K562 (cell line): Measurements from ENCODE around the gene ERBB4.

Source experiments
- CCNT2 ChIP-seq: IDR thresholded peaks from 2 replicates; pipeline ENCODE4 v1.6.1; 2011; ENCODE audit warnings: borderline replicate concordance, low read depth, mild to moderate bottlenecking, moderate library complexity, mixed read lengths, low read length; ENCODE audit not compliant: insufficient read length; ENCODE audit errors: extremely low read depth
- MEIS2 ChIP-seq: fragments of 450-650 bp; IDR thresholded peaks from 2 replicates; pipeline ENCODE4 v1.6.1; 2014; ENCODE audit warnings: mild to moderate bottlenecking; ENCODE audit not compliant: partially characterized antibody
- RAD21 ChIP-seq, 2 experiments: fragments of 250-450 bp in 1 of 2; fragments of 450-650 bp in 1 of 2; sonication (Bioruptor Pico) in 1 of 2; formaldehyde crosslinking in 1 of 2; IDR thresholded peaks in 1 of 2; conservative IDR thresholded peaks in 1 of 2; 2 replicates each; pipeline versions ENCODE4 v1.4.0 to v1.8.0; 2020 to 2022; ENCODE audit warnings: mild to moderate bottlenecking in 2 of 2, moderate library complexity in 1 of 2
- TRIM24 ChIP-seq, 2 experiments: fragments of 450-650 bp; IDR thresholded peaks; 2 replicates each; pipeline ENCODE4 v1.6.1; 2016
- ZNF274 ChIP-seq: IDR thresholded peaks from 2 replicates; pipeline ENCODE4 v1.6.1; 2011; ENCODE audit warnings: low read depth, mild to moderate bottlenecking, low read length, moderate library complexity, borderline replicate concordance
- TF ChIP-seq, protein P1 (sequence below), 3 experiments: IDR thresholded peaks in 2 of 3; conservative IDR thresholded peaks in 1 of 3; 2 replicates each; pipeline ENCODE4 v1.5.1; 2011 to 2012; ENCODE audit warnings: low read length in 3 of 3, mild to moderate bottlenecking in 3 of 3, control low read depth in 2 of 3, improper control_type of control experiment in 1 of 3, inconsistent platforms in 1 of 3, low read depth in 1 of 3, mixed read lengths in 1 of 3, moderate library complexity in 1 of 3; ENCODE audit not compliant: insufficient read depth in 2 of 3

GRCh38 chr2:212030709-212031108 lies 507.9 kb downstream of the ERBB4 start:
- TF ChIP-seq, protein P1, sequence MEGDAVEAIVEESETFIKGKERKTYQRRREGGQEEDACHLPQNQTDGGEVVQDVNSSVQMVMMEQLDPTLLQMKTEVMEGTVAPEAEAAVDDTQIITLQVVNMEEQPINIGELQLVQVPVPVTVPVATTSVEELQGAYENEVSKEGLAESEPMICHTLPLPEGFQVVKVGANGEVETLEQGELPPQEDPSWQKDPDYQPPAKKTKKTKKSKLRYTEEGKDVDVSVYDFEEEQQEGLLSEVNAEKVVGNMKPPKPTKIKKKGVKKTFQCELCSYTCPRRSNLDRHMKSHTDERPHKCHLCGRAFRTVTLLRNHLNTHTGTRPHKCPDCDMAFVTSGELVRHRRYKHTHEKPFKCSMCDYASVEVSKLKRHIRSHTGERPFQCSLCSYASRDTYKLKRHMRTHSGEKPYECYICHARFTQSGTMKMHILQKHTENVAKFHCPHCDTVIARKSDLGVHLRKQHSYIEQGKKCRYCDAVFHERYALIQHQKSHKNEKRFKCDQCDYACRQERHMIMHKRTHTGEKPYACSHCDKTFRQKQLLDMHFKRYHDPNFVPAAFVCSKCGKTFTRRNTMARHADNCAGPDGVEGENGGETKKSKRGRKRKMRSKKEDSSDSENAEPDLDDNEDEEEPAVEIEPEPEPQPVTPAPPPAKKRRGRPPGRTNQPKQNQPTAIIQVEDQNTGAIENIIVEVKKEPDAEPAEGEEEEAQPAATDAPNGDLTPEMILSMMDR (IDR thresholded peaks at IDR 0.05 in 2 of 3, conservative IDR thresholded peaks at IDR 0.05 in 1 of 3; ENCODE audit: insufficient read depth in 2 of 3, low read depth in 1 of 3, low read length in 3 of 3) = no peak
- TF ChIP-seq TRIM24 (IDR thresholded peaks at IDR 0.05) = no peak
- TF ChIP-seq RAD21 (CRISPR knock-in tag; conservative IDR thresholded peaks at IDR 0.05 in 1 of 2, IDR thresholded peaks at IDR 0.05 in 1 of 2) = no peak
- no peak for TF ChIP-seq MEIS2
- TF ChIP-seq ZNF274 = no peak
- TF ChIP-seq CCNT2 = no peak
